HUES48 (cell line): ENCODE results near the gene TMEM191B.
"Not testable (repeated sequence)": the region's sequence is repeated elsewhere in the genome, so short reads cannot be mapped to it uniquely, and the experiment has no call there.

Experiments
- H3K27ac ChIP-seq: one replicate; pipeline ENCODE4 v1.7.0; 2013; ENCODE audit warnings: low read depth, low read length, inconsistent platforms
- H3K27me3 ChIP-seq: 2 replicates; pipeline ENCODE4 v1.6.1; 2013; ENCODE audit warnings: mild to moderate bottlenecking, low read length; ENCODE audit not compliant: control insufficient read depth, insufficient read depth
- H3K36me3 ChIP-seq: 2 replicates; pipeline ENCODE4 v1.6.1; 2013; ENCODE audit warnings: low read length; ENCODE audit not compliant: control insufficient read depth, insufficient read depth
- H3K4me1 ChIP-seq: 2 replicates; pipeline ENCODE4 v1.6.1; 2013; ENCODE audit warnings: mild to moderate bottlenecking, low read length; ENCODE audit not compliant: control insufficient read depth, insufficient read depth
- H3K4me3 ChIP-seq: 2 replicates; pipeline ENCODE4 v1.5.1; 2013; ENCODE audit warnings: mild to moderate bottlenecking, low read depth, low read length
- H3K9ac ChIP-seq: 2 replicates; pipeline ENCODE4 v1.6.1; 2013; ENCODE audit warnings: mild to moderate bottlenecking, low read depth, low read length, moderate library complexity
- H3K9me3 ChIP-seq: 2 replicates; pipeline ENCODE4 v1.6.1; 2013; ENCODE audit warnings: low read length; ENCODE audit not compliant: control insufficient read depth, insufficient read depth

Gene TMEM191B

GRCh38 chr22:18560099-18560974 is 32.7 kb downstream of the TMEM191B start:
- not testable (repeated sequence) for H3K9ac ChIP-seq, H3K27ac ChIP-seq, H3K9me3 ChIP-seq, H3K36me3 ChIP-seq, H3K4me3 ChIP-seq, H3K4me1 ChIP-seq, H3K27me3 ChIP-seq

- not testable (repeated sequence) for H3K4me1 ChIP-seq, H3K36me3 ChIP-seq, H3K9me3 ChIP-seq, H3K27ac ChIP-seq, H3K9ac ChIP-seq, H3K4me3 ChIP-seq, H3K27me3 ChIP-seq
These were observed 43.1 kb downstream of the TMEM191B start for GRCh38 chr22:18570509-18571246.

GRCh38 chr22:18573483-18574164 is 46.0 kb downstream of the TMEM191B start:
- H3K4me1 ChIP-seq, H3K4me3 ChIP-seq, H3K27ac ChIP-seq, H3K36me3 ChIP-seq, H3K9me3 ChIP-seq, H3K9ac ChIP-seq, H3K27me3 ChIP-seq: not testable (repeated sequence)

GRCh38 chr22:18574555-18574954 is 47.0 kb downstream of the TMEM191B start:
- H3K36me3 ChIP-seq, H3K9ac ChIP-seq, H3K27ac ChIP-seq, H3K4me1 ChIP-seq, H3K27me3 ChIP-seq, H3K9me3 ChIP-seq, H3K4me3 ChIP-seq: not testable (repeated sequence)

GRCh38 chr22:18575686-18576085 is 48.1 kb downstream of the TMEM191B start:
- not testable (repeated sequence) for H3K4me3 ChIP-seq

GRCh38 chr22:18577090-18577818 is 49.7 kb downstream of the TMEM191B start:
- not testable (repeated sequence) for H3K9me3 ChIP-seq, H3K36me3 ChIP-seq, H3K9ac ChIP-seq, H3K27ac ChIP-seq, H3K27me3 ChIP-seq, H3K4me1 ChIP-seq, H3K4me3 ChIP-seq

More at GRCh38 chr22:18575686-18576085, 48.1 kb downstream of the TMEM191B start:
- H3K36me3 ChIP-seq, H3K27ac ChIP-seq, H3K9ac ChIP-seq, H3K4me1 ChIP-seq, H3K9me3 ChIP-seq, H3K27me3 ChIP-seq: not testable (repeated sequence)

- H3K9ac ChIP-seq, H3K4me1 ChIP-seq, H3K9me3 ChIP-seq, H3K27ac ChIP-seq, H3K4me3 ChIP-seq, H3K36me3 ChIP-seq, H3K27me3 ChIP-seq: not testable (repeated sequence)
These were observed 50.2 kb downstream of the TMEM191B start for GRCh38 chr22:18577847-18578246.
